Lower lobe of right lung (tissue), 2 donors: Measurements from ENCODE around the gene ACBD4. TPM values are rescaled to one million over a fixed set of nuclear protein-coding genes. Genes with fewer than 3 reads are reported as not detected.
A peak's percentile ranks its signal among the peaks of the same experiment; 100 is the strongest.

Source experiments
- ATAC-seq, 2 donors: fragments of 200-7000 bp; cut with Tn5 transposase; one replicate each; pipeline ENCODE4 v1.9.1; 2020 to 2022; ENCODE audit warnings: mild to moderate bottlenecking in 2 of 2, moderate library complexity in 2 of 2
- DNase-seq: peaks from one replicate; pipeline ENCODE4 v3.0.0-alpha.2; 2020
- H3K27ac ChIP-seq: fragments of 200-600 bp; one replicate; pipeline ENCODE4 v1.8.0; 2022
- H3K27me3 ChIP-seq: fragments of 200-600 bp; one replicate; pipeline ENCODE4 v1.8.0; 2022; ENCODE audit warnings: low read depth
- H3K36me3 ChIP-seq: fragments of 200-600 bp; one replicate; pipeline ENCODE4 v1.8.0; 2022; ENCODE audit warnings: mild to moderate bottlenecking
- H3K4me1 ChIP-seq: fragments of 200-600 bp; one replicate; pipeline ENCODE4 v1.8.0; 2022
- H3K4me3 ChIP-seq: fragments of 200-600 bp; one replicate; pipeline ENCODE4 v1.8.0; 2022; ENCODE audit warnings: mild to moderate bottlenecking
- H3K9me3 ChIP-seq: fragments of 200-600 bp; one replicate; pipeline ENCODE4 v1.8.0; 2022
- CTCF ChIP-seq: fragments of 200-600 bp; IDR thresholded peaks from one replicate; pipeline ENCODE4 v1.8.0; 2022; ENCODE audit warnings: antibody characterized with exemption, mild to moderate bottlenecking
- intact Hi-C: fragments of 100-400 bp; cut with DNase I; formaldehyde crosslinking; loops from one replicate; pipeline ENCODE4 v1.11.0; 2022
- total RNA-seq: library from RNA; stranded (reverse); fragmentation: NEBNext Ultra II Directional; extraction: Animal tissue kit (Norgen Biotek cat#: 25700); gene quantifications from one replicate; pipeline ENCODE4 v1.2.1, GENCODE V29; 2021
- donor health status: DM: no; HTN: yes; CAD: no; lungs with severe emphysema.

Gene ACBD4
- total RNA-seq, 1 donor from 2014 or later, result 16.6 TPM

GRCh38 chr17:45168991-45169752, 33.7 kb downstream of the ACBD4 start:
- no peak for TF ChIP-seq CTCF
- H3K27ac ChIP-seq, result no peak overlapping the region
- no peak for ATAC-seq

GRCh38 chr17:45170280-45170930, 34.9 kb downstream of the ACBD4 start:
- Histone ChIP-seq H3K27ac (peak overlapping the region; percentile 90), H3K4me1 (peaks cover 34% of the 10 kb centered on the region), H3K27me3 (no peaks in the 10 kb centered on the region), H3K9me3 (no peaks in the 10 kb centered on the region), H3K36me3 (no peaks in the 10 kb centered on the region), H3K4me3 (no peak overlapping the region)
- intact Hi-C loops, result no loop called here
- DNase-seq (no peak), ATAC-seq (no peak)
- no peak for TF ChIP-seq CTCF

More at GRCh38 chr17:45168991-45169752, 33.7 kb downstream of the ACBD4 start:
- no peak for DNase-seq
- intact Hi-C loops, result no loop called here
- Histone ChIP-seq H3K4me3 (no peak overlapping the region), H3K4me1 (peaks cover 37% of the 10 kb centered on the region), H3K36me3 (no peaks in the 10 kb centered on the region), H3K9me3 (no peaks in the 10 kb centered on the region), H3K27me3 (no peaks in the 10 kb centered on the region)

GRCh38 chr17:45170931-45171337, 35.4 kb downstream of the ACBD4 start:
- H3K4me3 ChIP-seq, result peak overlapping the region; percentile 46
- peaks cover 34% of the 10 kb centered on the region for H3K4me1 ChIP-seq
- H3K27ac ChIP-seq, result peak overlapping the region; percentile 90
- ATAC-seq (peak; percentile 60 to 72), DNase-seq (peak; percentile 73)
- no peaks in the 10 kb centered on the region for H3K9me3 ChIP-seq
- no peaks in the 10 kb centered on the region for H3K27me3 ChIP-seq
- TF ChIP-seq CTCF, result no peak
- intact Hi-C loops, result no loop called here
- H3K36me3 ChIP-seq, result no peaks in the 10 kb centered on the region

GRCh38 chr17:45171338-45172231, 36.1 kb downstream of the ACBD4 start:
- peak; percentile 68 for DNase-seq
- H3K4me1 ChIP-seq, result peaks cover 34% of the 10 kb centered on the region
- intact Hi-C loops, result no loop called here

More at GRCh38 chr17:45171338-45172231, 36.1 kb downstream of the ACBD4 start:
- Histone ChIP-seq H3K36me3 (no peaks in the 10 kb centered on the region), H3K27me3 (no peaks in the 10 kb centered on the region), H3K4me3 (peak overlapping the region; percentile 46), H3K9me3 (no peaks in the 10 kb centered on the region), H3K27ac (peak overlapping the region; percentile 90)
- peak; percentile 71 to 73 for ATAC-seq
- no peak for TF ChIP-seq CTCF
